OCI-LY7 (cell line): Measurements from ENCODE around the gene KDM1B.

Experiments used
- EZH2phosphoT487 ChIP-seq: fragments of 200-600 bp; sonication (generic); IDR thresholded peaks from 2 replicates; pipeline ENCODE4 v1.6.1; 2018; ENCODE audit warnings: low read depth, borderline replicate concordance, mild to moderate bottlenecking, mixed run types, antibody characterized with exemption, low read length, moderate library complexity, mixed read lengths
- TF ChIP-seq, protein P1 (sequence below): fragments of 200-600 bp; sonication (generic); conservative IDR thresholded peaks from 2 replicates; pipeline ENCODE4 v1.5.1; 2014; ENCODE audit warnings: mild to moderate bottlenecking, antibody characterized with exemption, low read length, moderate library complexity, mixed read lengths

DNA sequence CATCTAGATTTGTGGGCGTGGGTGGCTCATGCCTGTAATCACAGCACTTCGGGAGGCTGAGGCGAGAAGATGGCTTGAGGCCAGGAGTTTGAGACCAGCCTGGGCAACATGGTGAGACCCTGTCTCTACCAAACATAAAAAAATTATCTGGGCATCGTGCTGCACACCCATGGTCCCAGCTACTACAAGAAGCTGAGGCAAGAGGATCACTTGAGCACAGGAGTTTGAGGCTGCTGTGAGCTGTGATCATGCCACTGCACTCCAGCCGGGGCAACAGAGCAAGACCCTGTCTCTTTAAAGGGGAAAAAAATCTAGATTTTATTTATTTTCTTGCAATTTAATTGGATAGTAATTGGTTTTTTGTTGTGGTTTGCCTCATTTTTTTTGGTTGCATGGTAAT lies 55.5 kb downstream of the KDM1B start:
- TF ChIP-seq, protein P1, sequence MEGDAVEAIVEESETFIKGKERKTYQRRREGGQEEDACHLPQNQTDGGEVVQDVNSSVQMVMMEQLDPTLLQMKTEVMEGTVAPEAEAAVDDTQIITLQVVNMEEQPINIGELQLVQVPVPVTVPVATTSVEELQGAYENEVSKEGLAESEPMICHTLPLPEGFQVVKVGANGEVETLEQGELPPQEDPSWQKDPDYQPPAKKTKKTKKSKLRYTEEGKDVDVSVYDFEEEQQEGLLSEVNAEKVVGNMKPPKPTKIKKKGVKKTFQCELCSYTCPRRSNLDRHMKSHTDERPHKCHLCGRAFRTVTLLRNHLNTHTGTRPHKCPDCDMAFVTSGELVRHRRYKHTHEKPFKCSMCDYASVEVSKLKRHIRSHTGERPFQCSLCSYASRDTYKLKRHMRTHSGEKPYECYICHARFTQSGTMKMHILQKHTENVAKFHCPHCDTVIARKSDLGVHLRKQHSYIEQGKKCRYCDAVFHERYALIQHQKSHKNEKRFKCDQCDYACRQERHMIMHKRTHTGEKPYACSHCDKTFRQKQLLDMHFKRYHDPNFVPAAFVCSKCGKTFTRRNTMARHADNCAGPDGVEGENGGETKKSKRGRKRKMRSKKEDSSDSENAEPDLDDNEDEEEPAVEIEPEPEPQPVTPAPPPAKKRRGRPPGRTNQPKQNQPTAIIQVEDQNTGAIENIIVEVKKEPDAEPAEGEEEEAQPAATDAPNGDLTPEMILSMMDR: no peak
- TF ChIP-seq EZH2phosphoT487: no peak
